Breast epithelium (tissue), 4 donors: ENCODE data around the gene SHMT2. TPM values are rescaled to one million over a fixed set of nuclear protein-coding genes. Genes with fewer than 3 reads are reported as not detected.
A peak's percentile ranks its signal among the peaks of the same experiment; 100 is the strongest.

ENCODE experiments used
- DNase-seq, 2 donors: peaks; one replicate each; pipeline ENCODE4 v3.0.0-alpha.2; 2019; ENCODE audit warnings: low spot score in 2 of 2
- H3K27ac ChIP-seq, 2 donors: fragments of 200-600 bp; sonication (generic) in 1 of 2; one replicate each; pipeline ENCODE4 v1.5.1; 2016 to 2019; ENCODE audit warnings: mild to moderate bottlenecking in 1 of 2
- H3K27me3 ChIP-seq, 2 donors: fragments of 200-600 bp; sonication (generic) in 1 of 2; one replicate each; pipeline versions ENCODE4 v1.5.1 to v1.6.0; 2017 to 2019; ENCODE audit warnings: control low read depth in 1 of 2, mild to moderate bottlenecking in 1 of 2
- H3K36me3 ChIP-seq: fragments of 200-600 bp; one replicate; pipeline ENCODE4 v1.5.1; 2019
- H3K4me1 ChIP-seq, 2 donors: fragments of 200-600 bp; sonication (generic); one replicate each; pipeline ENCODE4 v1.5.1; 2016 to 2019; ENCODE audit warnings: control low read depth in 1 of 2
- H3K4me3 ChIP-seq, 3 donors: fragments of 200-600 bp; sonication (generic); 1 replicate in 2 of 3; 2 replicates in 1 of 3; pipeline ENCODE4 v1.5.1; 2016 to 2019; ENCODE audit warnings: mild to moderate bottlenecking in 3 of 3, moderate library complexity in 2 of 3
- H3K9me3 ChIP-seq, 2 donors: fragments of 200-600 bp; sonication (generic) in 1 of 2; one replicate each; pipeline ENCODE4 v1.5.1; 2016 to 2019; ENCODE audit warnings: control low read depth in 1 of 2
- CTCF ChIP-seq, 3 donors: fragments of 450-650 bp; IDR thresholded peaks; one replicate each; pipeline ENCODE4 v1.5.1; 2016 to 2017; ENCODE audit warnings: antibody characterized with exemption in 3 of 3, mild to moderate bottlenecking in 3 of 3, moderate library complexity in 3 of 3
- POLR2A ChIP-seq: fragments of 450-650 bp; IDR thresholded peaks from one replicate; pipeline ENCODE4 v1.6.1; 2016; ENCODE audit warnings: antibody characterized with exemption, mild to moderate bottlenecking, moderate library complexity
- POLR2AphosphoS5 ChIP-seq, 3 donors: sonication (generic); formaldehyde crosslinking; IDR thresholded peaks; one replicate each; pipeline ENCODE4 v1.6.1; 2017; ENCODE audit warnings: antibody characterized with exemption in 3 of 3
- intact Hi-C: fragments of 100-400 bp; cut with DNase I; formaldehyde crosslinking; loops from one replicate; pipeline ENCODE4 v1.15.1; 2023; ENCODE audit warnings: low total_unique reads
- total RNA-seq, 3 donors: library from RNA; depleted of rRNA; stranded (reverse); fragments of >200 nt; gene quantifications; one replicate each; pipeline ENCODE4 v1.1.0, GENCODE V29; 2016

SHMT2 gene
- 10 to 100 TPM; 37.9 to 63.3 (median 46.7) TPM for total RNA-seq

GRCh38 chr12:57229634-57230380 lies at the start of gene SHMT2:
Gene SHMT2, plus strand, starts transcription at chr12:57229711. Its CDS starts 68 bp downstream, at chr12:57229779.
- Histone ChIP-seq H3K27me3 (peaks cover 0 to 23% of the 10 kb centered on the region in 2 donors), H3K9me3 (no peaks in the 10 kb centered on the region), H3K27ac (peak within 1 kb of the TSS; percentile 73 to 78), H3K36me3 (no peaks in the 10 kb centered on the region), H3K4me3 (peak within 1 kb of the TSS; percentile 57 to 80 (median 66)), H3K4me1 (peaks cover 0 to 4% of the 10 kb centered on the region in 2 donors)
- TF ChIP-seq POLR2AphosphoS5 (IDR thresholded peaks at IDR 0.05) (peak; percentile 15 to 67 (median 39)), CTCF (IDR thresholded peaks at IDR 0.05) (no peak), POLR2A (no peak)
- intact Hi-C loops = no loop called here
- DNase-seq = peak; percentile 85 to 87

GRCh38 chr12:57180321-57180989 lies 49.1 kb upstream of the SHMT2 start:
- no peak for DNase-seq
- intact Hi-C loops = loop anchor here (5.0 kb wide), 1 partner anchor 908 kb away; no protein-coding TSS in a partner anchor
- no peaks in the 10 kb centered on the region for H3K36me3 ChIP-seq
- H3K4me3 ChIP-seq = no peak overlapping the region
- TF ChIP-seq POLR2A = no peak
- TF ChIP-seq POLR2AphosphoS5 (IDR thresholded peaks at IDR 0.05) = no peak
- no peak for TF ChIP-seq CTCF (IDR thresholded peaks at IDR 0.05)
- H3K27me3 ChIP-seq = no peaks in the 10 kb centered on the region
- no peaks in the 10 kb centered on the region for H3K4me1 ChIP-seq
- H3K27ac ChIP-seq = peak overlapping the region in 1 of 2 donors; percentile 43
- H3K9me3 ChIP-seq = no peaks in the 10 kb centered on the region

GRCh38 chr12:57181072-57181471 lies 48.4 kb upstream of the SHMT2 start:
- no peak for DNase-seq
- Histone ChIP-seq H3K4me3 (no peak overlapping the region), H3K4me1 (no peaks in the 10 kb centered on the region), H3K27me3 (no peaks in the 10 kb centered on the region), H3K36me3 (no peaks in the 10 kb centered on the region), H3K27ac (peak overlapping the region in 1 of 2 donors; percentile 43), H3K9me3 (no peaks in the 10 kb centered on the region)
- no peak for TF ChIP-seq POLR2A
- no peak for TF ChIP-seq POLR2AphosphoS5 (IDR thresholded peaks at IDR 0.05)
- no peak for TF ChIP-seq CTCF (IDR thresholded peaks at IDR 0.05)
- intact Hi-C loops = loop anchor here (5.0 kb wide), 1 partner anchor 909 kb away; no protein-coding TSS in a partner anchor

GRCh38 chr12:57181561-57182155 lies 47.9 kb upstream of the SHMT2 start:
- Histone ChIP-seq H3K9me3 (no peaks in the 10 kb centered on the region), H3K4me3 (no peak overlapping the region), H3K36me3 (no peaks in the 10 kb centered on the region), H3K4me1 (no peaks in the 10 kb centered on the region), H3K27ac (peak overlapping the region in 1 of 2 donors; percentile 43), H3K27me3 (no peaks in the 10 kb centered on the region)
- DNase-seq = no peak
- TF ChIP-seq CTCF (IDR thresholded peaks at IDR 0.05) (no peak), POLR2AphosphoS5 (IDR thresholded peaks at IDR 0.05) (peak in 2 of 3 donors; percentile 25 to 52)
- intact Hi-C loops = loop anchor here (5.0 kb wide), 1 partner anchor 909 kb away; no protein-coding TSS in a partner anchor
